NT2/D1 (cell line): ENCODE results near the gene MBOAT2.

Experiments used
- SUZ12 ChIP-seq: IDR thresholded peaks from 2 replicates; pipeline ENCODE4 v1.6.1; 2011; ENCODE audit not compliant: insufficient read length, insufficient read depth; ENCODE audit errors: extremely low read depth
- YY1 ChIP-seq: IDR thresholded peaks from 2 replicates; pipeline ENCODE4 v1.6.1; 2011; ENCODE audit not compliant: insufficient read length, insufficient read depth
- ZNF274 ChIP-seq: IDR thresholded peaks from 2 replicates; pipeline ENCODE4 v1.6.1; 2011; ENCODE audit warnings: mild to moderate bottlenecking, low read depth, low read length

DNA sequence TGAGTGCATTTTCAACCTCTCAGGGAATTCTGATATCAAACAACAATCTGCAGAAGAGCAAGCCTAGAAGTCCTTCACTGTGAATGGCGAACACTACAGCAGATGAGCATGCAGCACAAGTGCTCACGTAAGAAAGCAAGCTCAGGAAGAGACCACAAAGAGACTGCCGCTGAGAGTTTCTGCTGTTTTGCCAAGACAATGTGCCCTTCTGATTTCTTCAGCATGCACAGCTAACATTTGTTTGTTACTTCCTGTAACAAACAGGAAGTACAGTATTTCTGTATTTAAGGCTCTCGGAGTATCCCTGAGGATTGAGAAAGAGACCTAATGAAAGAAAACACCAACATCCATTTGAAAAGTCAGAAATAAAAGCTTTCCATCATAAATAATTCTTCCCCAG lies 45.9 kb downstream of the MBOAT2 start:
- TF ChIP-seq ZNF274, result no peak
- TF ChIP-seq SUZ12, result no peak
- no peak for TF ChIP-seq YY1
